HG03097 (cell line): ENCODE results near the gene ACSBG1.
A peak's percentile ranks its signal among the peaks of the same experiment; 100 is the strongest.

Source experiments
- ATAC-seq: cut with Tn5 transposase; IDR thresholded peaks from one replicate; pipeline ENCODE4 v1.9.1; 2021; ENCODE audit not compliant: unreplicated experiment, low FRiP score

ACSBG1 gene

DNA sequence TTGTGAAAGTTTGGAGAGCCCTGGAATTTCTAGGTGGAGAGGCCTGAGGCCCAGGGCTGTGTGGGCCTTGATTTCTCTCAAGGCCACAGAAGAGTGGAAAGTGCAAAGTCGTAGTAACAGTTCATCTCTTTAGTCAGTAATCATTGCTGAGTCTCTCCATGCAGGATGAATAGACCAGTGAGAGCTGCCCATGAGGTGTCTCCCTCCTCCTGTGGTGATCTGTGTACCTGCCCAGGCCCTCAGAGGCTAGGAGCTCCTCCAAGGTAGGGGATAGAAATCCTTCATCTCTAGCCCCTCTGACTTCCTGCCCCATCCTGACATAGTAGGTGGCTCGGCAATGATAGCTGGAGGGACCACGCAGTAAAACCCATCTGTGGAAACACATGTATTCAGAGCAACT lies 92.0 kb downstream of the ACSBG1 start:
- ATAC-seq = no peak

DNA sequence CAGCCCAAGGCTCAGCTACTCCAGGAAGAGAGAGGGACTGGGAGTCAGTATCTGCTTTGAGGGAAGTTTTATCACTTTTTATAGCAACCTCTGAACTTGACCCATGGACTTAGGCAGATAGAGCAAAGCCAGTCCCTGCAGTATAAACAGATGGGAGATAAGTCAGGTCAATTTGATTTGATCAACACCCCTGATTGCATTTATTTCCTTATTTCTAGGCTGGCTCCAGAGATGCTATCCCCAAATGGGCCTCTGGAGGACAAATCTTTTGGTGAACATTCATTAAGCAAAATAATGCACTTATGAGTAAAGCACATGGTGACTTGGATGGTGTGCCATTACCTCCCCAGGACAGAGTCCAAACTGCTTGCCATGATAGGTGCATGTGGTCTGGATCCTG lies 94.1 kb downstream of the ACSBG1 start:
- ATAC-seq = no peak

DNA sequence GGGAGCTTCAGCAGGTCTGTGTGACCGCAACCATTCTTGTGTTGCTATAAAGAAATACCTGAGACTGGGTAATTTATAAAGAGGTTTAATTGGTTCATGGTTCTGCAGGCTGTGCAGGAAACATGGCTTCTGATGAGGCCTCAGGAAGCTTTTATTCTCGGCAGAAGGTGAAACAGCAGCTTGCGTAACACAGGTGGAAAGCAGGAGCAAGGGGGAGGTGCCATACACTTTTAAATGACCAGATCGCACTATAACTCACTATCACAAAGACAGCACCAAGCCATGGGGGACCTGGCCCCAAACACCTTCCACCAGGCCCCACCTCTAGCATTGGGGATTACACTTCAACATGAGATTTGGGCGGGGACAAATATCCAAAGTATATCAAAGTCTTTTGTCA lies 94.8 kb downstream of the ACSBG1 start:
- no peak for ATAC-seq

DNA sequence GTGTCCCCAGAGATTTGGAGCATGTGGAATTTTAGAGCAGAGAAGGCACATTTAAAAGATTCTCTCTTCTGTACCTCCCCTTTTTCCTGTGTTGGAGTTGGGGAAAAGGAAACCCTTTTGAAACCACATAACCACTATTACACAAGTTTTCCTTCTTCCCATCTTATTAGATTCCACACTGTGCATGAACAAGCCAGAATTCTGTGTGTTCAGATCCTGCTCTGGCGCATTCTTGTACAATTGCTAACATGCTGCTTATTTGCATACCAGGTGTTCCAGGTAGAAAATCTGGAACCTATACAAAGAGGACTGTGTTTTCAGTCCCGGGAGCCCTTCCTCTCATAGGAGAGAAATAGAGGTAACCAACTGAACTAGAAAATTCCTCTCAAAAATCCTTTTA lies 100.6 kb downstream of the ACSBG1 start:
- no peak for ATAC-seq

DNA sequence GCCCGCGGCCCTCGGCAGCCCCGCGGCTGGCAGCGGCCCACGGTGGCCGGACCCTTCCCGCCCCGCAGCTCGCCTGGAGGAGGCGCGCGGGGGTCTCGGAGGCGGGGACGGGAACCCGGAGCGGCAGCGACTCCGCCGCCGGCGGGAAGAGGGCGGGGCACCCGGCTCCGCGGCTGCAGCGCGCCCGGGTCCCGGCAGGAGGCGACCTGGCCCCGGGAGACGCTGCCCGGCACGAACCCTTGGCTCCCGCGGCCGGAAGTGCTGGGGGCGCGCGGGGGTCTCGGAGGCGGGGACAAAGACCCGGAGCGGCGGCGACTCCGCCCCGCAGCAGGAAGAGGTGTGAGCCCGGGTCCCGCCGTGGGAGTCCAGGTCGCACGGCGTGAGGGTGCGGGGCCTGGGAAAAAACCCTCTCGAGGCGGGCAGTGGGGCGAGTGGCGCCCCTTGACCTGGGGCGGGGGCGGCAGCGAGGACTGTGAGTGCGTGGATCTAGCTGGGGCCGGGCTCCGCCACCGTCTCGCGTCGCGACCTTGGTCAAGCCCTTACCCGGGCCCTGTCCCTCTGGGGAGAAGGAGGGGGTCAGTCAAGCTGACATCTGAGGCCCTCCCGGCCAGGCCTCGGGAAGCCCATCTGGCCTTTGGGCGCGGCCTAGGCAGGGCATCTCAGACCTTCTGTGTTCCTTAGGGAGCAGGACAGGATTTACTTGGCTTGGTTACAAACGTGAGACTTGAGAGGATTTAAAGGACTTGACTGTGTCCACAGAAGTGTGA lies 102.9 kb downstream of the ACSBG1 start, which contains the start of gene CIB2:
Gene CIB2, minus strand, starts transcription at position 151 of the 767 bp plus-strand sequence. CDS start 230 bp downstream, outside the sequence.
- peak; percentile 78 for ATAC-seq

DNA sequence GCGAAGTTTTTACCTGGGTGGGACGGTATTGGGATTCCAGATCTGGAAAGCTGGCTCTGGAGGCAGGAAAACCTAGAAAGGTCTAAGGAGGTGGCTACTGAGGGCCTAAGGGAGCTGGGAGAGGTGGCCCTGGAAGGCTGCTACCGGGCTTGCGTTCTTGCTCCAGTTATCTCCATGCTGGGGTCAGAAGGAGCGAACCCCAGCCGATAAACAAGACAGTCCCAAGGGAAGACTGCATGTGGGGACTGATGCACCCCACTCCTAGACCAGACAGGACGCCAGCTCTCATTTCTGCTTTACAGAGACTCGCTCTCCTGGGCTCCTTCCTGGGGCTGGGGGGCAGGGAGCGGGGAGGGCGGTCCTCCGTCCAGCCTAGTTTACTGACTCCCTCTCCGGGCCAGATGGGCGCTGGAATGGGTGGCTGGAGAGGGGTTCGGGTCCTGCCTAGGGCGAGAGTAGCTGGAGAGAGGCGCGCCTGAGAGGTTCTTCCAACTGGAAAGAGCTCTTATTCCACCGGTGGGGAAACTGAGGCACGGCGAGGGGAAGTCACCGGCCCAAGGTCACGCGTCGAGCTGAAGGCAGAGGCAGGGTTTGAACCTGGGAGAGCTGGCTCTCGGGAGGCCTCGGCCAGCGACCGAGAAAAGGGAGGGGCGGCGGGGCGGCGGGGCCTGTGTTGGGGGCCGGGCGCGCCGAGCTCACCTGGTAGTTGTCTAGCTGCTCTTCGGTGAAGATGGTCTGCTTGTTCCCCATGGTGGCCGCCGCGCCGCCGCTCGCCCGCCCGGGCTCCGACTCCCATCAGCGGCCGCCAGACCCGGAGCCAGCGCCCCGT lies 103.7 kb downstream of the ACSBG1 start:
- ATAC-seq = peak; percentile 12

DNA sequence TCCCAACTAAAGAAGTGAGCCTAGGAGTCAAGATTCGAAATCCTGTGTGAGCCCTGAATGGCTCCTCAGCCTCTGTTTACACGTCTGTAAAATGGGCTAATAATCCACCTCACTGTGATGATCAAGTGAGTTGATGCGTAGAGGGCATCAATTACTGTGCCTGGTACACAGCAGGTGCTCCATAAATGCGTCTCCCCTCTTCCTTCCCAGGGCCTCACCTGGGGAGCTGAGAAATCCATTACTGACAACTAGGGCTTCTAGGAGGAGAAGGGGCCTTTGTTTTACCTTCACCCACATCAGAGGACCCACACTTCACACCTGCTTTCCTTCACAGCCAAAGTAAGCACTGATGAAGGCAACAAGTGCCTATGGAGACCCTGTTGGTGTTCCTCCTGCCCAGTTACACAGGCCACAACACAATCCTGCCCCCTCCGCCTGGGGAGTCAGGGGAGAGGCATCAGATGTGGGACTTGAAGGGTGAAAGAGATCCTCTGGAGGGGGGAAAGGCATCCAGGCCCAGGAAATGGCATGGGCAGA lies 104.5 kb downstream of the ACSBG1 start:
- ATAC-seq = no peak

DNA sequence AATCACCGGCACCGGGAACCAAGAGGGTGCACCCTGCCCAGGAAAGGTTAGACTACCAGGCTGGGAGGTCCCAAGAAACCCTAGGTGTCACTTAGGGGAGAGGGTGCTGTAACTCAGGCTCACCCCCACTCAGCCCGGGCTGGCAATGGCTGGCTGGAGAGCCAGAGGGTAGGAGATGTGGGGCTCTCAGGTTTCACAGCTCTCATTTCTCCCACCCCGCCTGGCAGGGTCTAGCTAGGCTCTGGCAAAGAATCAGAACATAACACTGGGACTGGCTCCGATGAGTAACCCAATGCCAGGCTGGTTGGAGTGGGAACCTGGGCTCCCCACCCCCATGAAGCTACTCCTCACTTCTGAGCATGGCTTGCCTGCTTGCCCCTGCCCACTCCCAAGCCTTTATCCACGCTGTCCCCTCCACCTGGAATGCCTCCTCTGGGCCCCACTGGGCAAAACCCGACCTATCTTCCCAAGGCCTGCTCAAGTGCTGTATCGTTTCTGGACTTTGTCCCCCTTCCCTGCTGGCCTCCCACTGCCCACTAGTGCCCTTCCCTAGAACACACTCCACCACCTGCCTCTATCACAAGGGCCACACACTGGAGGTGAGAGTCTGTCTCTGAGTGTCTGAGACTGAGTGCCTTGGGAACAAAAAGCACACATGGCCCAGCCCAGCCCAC lies 105.2 kb downstream of the ACSBG1 start:
- no peak for ATAC-seq

DNA sequence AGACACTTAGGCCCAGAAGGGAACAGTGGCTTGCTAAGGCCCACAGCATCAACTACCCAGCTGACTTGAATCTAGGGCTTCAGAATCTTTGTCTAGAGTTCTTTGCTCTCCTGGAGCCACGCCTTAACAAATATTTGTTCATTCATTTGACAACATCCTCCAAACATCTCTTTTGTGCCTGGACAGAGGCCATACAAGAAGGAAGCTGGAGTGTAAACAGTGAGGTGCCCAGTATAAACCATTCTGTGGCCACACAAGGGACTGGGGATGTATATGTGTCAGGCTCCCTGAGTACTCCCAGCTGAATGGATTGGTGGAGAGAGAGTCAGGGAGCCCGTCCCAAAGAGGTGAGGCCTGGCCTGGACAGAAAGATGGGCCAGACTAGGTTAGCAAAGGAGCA lies 106.5 kb downstream of the ACSBG1 start:
- no peak for ATAC-seq

DNA sequence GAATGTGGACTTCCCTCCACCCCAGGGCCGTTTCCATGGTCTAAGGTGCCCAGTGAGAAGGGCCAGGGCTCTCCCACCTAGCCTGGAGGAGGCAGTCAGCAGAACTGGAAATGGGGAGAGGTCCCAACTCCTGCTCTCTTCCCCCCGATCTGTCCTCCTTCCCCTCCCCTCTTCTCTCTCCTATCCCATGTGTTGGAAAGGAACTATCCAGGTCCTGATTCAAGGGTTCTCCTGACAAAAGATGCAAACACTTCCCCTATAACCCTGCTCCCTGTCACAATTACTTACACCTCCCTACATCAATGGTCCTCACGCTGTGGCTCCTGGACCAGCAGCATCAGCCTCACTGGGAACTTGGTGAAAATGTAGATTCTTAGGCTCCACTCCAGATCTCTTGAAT lies 109.1 kb downstream of the ACSBG1 start:
- ATAC-seq = no peak

DNA sequence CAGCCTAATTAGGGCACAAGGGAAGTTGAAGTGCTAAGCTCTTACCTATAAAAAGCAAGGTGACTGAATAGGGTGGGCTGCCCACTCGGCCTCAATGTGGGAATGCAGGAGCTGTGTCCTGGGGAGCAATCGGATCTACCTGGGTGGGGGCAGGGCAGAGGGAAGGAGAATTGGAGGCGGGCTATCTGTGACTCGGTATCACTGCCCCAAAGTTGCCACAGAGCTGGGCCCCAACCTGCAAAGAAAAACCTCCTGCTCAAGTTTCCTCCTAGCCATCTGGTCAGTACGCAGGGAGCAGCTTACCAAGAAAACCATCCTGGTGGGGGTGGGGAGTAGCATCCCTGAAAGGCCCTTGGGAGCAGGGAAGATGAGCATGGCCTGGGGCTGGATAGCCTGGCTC lies 113.8 kb downstream of the ACSBG1 start:
- no peak for ATAC-seq
